ENCODE measurements around the gene GDPD3. TPM values are rescaled to one million over a fixed set of nuclear protein-coding genes. Genes with fewer than 3 reads are reported as not detected.

Gene GDPD3
- total and polyA plus RNA-seq, 10 of the 15 experiments (the other 5 are each of a cell fraction or from before 2014, with no cell fraction given), result 0.29 to 3.3 (median 0.97) TPM

GRCh38 chr16:30092373-30093010, 20.8 kb downstream of the GDPD3 start:
- Histone ChIP-seq H3K4me3 (peak overlapping the region; percentile 72), H3K9ac (ENCODE audit: control insufficient read depth, insufficient read depth, low read length) (peak overlapping the region; percentile 92)
- under 1% methylated on average over 22 of the region's 22 CpGs for WGBS (ENCODE audit: insufficient coverage, insufficient replicate concordance, low lambda C conversion rate, missing lambda C conversion rate)
- TF ChIP-seq MTA2 (IDR thresholded peaks at IDR 0.05; ENCODE audit: low read depth) (peak; percentile 60), PKNOX1 (IDR thresholded peaks at IDR 0.05) (no peak; the same call in 1 of the 2 replicates), MXI1 (IDR thresholded peaks at IDR 0.05; ENCODE audit: low read depth, low read length) (peak; percentile 84), E2F8 (IDR thresholded peaks at IDR 0.05; ENCODE audit: low read depth, partially characterized antibody) (peak; percentile 95), POU2F2 (IDR thresholded peaks at IDR 0.05; ENCODE audit: borderline replicate concordance, low read depth, low read length) (peak; percentile 18; the same call in 1 of the 3 replicates), PAX5 (IDR thresholded peaks at IDR 0.05; ENCODE audit: borderline replicate concordance, low read depth, low read length) (0 out of 2 replicates have a peak, but pooled peaks have one; percentile 54), ZSCAN29 (IDR thresholded peaks at IDR 0.05) (no peak), HDGF (IDR thresholded peaks at IDR 0.05) (0 out of 2 replicates have a peak, but pooled peaks have one; percentile 64), TARDBP (IDR thresholded peaks at IDR 0.05; ENCODE audit: borderline replicate concordance) (no peak; the same call in 1 of the 2 replicates), EP300 (IDR thresholded peaks at IDR 0.05; ENCODE audit: borderline replicate concordance in 1 of 2, control insufficient read depth in 1 of 2, low read depth in 2 of 2, low read length in 2 of 2) (no peak), REST (IDR thresholded peaks at IDR 0.05; ENCODE audit: low read depth, low read length) (no peak), RAD21 (IDR thresholded peaks at IDR 0.05; ENCODE audit: insufficient read depth, low read depth, low read length) (peak; percentile 45), POLR2AphosphoS2 (IDR thresholded peaks at IDR 0.05; ENCODE audit: low read depth, low read length) (no peak)

More at GRCh38 chr16:30092373-30093010, 20.8 kb downstream of the GDPD3 start:
- FAIRE-seq (peak; percentile 75), ATAC-seq (peak; percentile 84), DNase-seq (ENCODE audit: low read depth, low spot score) (peak; percentile 93)
- Histone ChIP-seq H3K4me2 (ENCODE audit: control insufficient read depth, insufficient read depth) (peak overlapping the region; percentile 97), H3K27ac (ENCODE audit: control insufficient read depth, insufficient read depth) (peak overlapping the region; percentile 88), H3K79me2 (ENCODE audit: control insufficient read depth, insufficient read depth, low read length) (peaks cover 2% of the 10 kb centered on the region; the same call in 1 of the 2 replicates), H4K20me1 (ENCODE audit: control insufficient read depth, insufficient read depth) (no peaks in the 10 kb centered on the region), H2AFZ (ENCODE audit: control insufficient read depth, low read depth, low read length) (peak overlapping the region; percentile 97), H3K27me3 (replicated peaks in 1 of 2; ENCODE audit: control insufficient read depth in 2 of 2, insufficient read depth in 2 of 2, low read length in 1 of 2) (no peaks in the 10 kb centered on the region), H3K36me3 (ENCODE audit: control insufficient read depth in 2 of 2, insufficient read depth in 2 of 2, low read length in 1 of 2) (no peaks in the 10 kb centered on the region; a peak in 1 of 4 replicates), H3K4me1 (ENCODE audit: control insufficient read depth, insufficient read depth, low read length) (peaks cover 26% of the 10 kb centered on the region), H3K9me3 (replicated peaks; ENCODE audit: control insufficient read depth, insufficient read depth, low read length) (peaks cover 8% of the 10 kb centered on the region)
- CTCF ChIA-PET, result interaction anchor here (0.6 to 6.8 kb wide), 47 partner anchors 10 to 586 kb away, joined by 3 to 77 read pairs (median 4); partner anchors contain the start of genes ALDOA, CD2BP2, CORO1A and DCTPP1
- intact Hi-C loops (cut with micrococcal nuclease; ENCODE audit: unreplicated experiment), result loop anchor here (5.0 to 10.0 kb wide), 2 partner anchors 262 to 315 kb away; partner anchors contain the start of genes CD2BP2 and ZNF771
- SMC1A ChIA-PET (ENCODE audit: uncharacterized antibody, unreplicated experiment), result interaction anchor here (0.6 to 3.5 kb wide), 26 partner anchors 10 to 605 kb away, joined by 3 to 30 read pairs (median 4); partner anchors contain the start of genes ALDOA, CORO1A, DCTPP1 and TBC1D10B
- TSS peak; percentile 63 for BruUV-seq (replicated peaks)
- RAD21 ChIA-PET (ENCODE audit: unreplicated experiment), result interaction anchor here (0.7 to 3.7 kb wide), 22 partner anchors 16 to 338 kb away, joined by 3 to 42 read pairs (median 5); partner anchors contain the start of genes ALDOA, CORO1A, MAPK3 and PPP4C
- POLR2A ChIA-PET, result interaction anchor here (1.0 to 5.3 kb wide), 11 partner anchors 17 to 558 kb away, joined by 3 to 59 read pairs (median 6); partner anchors contain the start of genes ALDOA, CORO1A, DCTPP1 and PPP4C
- in situ Hi-C loops (cut with MboI), result loop anchor here (5.0 to 25.0 kb wide), 2 partner anchors 315 to 1795 kb away; partner anchors contain the start of gene ZNF771
